Activated T-cell treated with anti-CD3 and anti-CD28 coated beads for 1 hour (primary cell): Measurements from ENCODE around the gene CDH6.

Experiments used
- DNase-seq: peaks from one replicate; pipeline ENCODE4 v3.0.0-alpha.2; 2020; ENCODE audit warnings: low read depth

The CDH6 gene

GRCh38 chr5:31197183-31197582 lies 3.7 kb downstream of the CDH6 start:
- DNase-seq, result no peak

GRCh38 chr5:31204958-31205357 lies 11.5 kb downstream of the CDH6 start:
- DNase-seq, result no peak

GRCh38 chr5:31208043-31208442 lies 14.6 kb downstream of the CDH6 start:
- no peak for DNase-seq

GRCh38 chr5:31209334-31209733 lies 15.8 kb downstream of the CDH6 start:
- DNase-seq, result no peak

GRCh38 chr5:31211098-31211497 lies 17.6 kb downstream of the CDH6 start:
- no peak for DNase-seq

- no peak for DNase-seq
These were observed 19.8 kb downstream of the CDH6 start for GRCh38 chr5:31213257-31213656.

GRCh38 chr5:31213705-31214121 lies 20.2 kb downstream of the CDH6 start:
- DNase-seq, result no peak

GRCh38 chr5:31214229-31214628 lies 20.7 kb downstream of the CDH6 start:
- no peak for DNase-seq

- no peak for DNase-seq
These were observed 21.8 kb downstream of the CDH6 start for GRCh38 chr5:31215236-31215635.

- no peak for DNase-seq
These were observed 24.0 kb downstream of the CDH6 start for GRCh38 chr5:31217446-31217845.

GRCh38 chr5:31218978-31219377 lies 25.5 kb downstream of the CDH6 start:
- no peak for DNase-seq

GRCh38 chr5:31221001-31221400 lies 27.5 kb downstream of the CDH6 start:
- DNase-seq, result no peak

- no peak for DNase-seq
These were observed 31.6 kb downstream of the CDH6 start for GRCh38 chr5:31225118-31225517.

GRCh38 chr5:31225613-31226012 lies 32.1 kb downstream of the CDH6 start:
- DNase-seq, result no peak

- no peak for DNase-seq
These were observed 33.2 kb downstream of the CDH6 start for GRCh38 chr5:31226651-31227050.

GRCh38 chr5:31229266-31229665 lies 35.8 kb downstream of the CDH6 start:
- no peak for DNase-seq

- DNase-seq, result no peak
These were observed 37.8 kb downstream of the CDH6 start for GRCh38 chr5:31231177-31231838.

- no peak for DNase-seq
These were observed 38.9 kb downstream of the CDH6 start for GRCh38 chr5:31232273-31232888.

- no peak for DNase-seq
These were observed 41.9 kb downstream of the CDH6 start for GRCh38 chr5:31235381-31235780.

GRCh38 chr5:31236339-31236738 lies 42.9 kb downstream of the CDH6 start:
- DNase-seq, result no peak

GRCh38 chr5:31237174-31237573 lies 43.7 kb downstream of the CDH6 start:
- no peak for DNase-seq

GRCh38 chr5:31238497-31238896 lies 45.0 kb downstream of the CDH6 start:
- no peak for DNase-seq

GRCh38 chr5:31244921-31245320 lies 51.4 kb downstream of the CDH6 start:
- no peak for DNase-seq

GRCh38 chr5:31247381-31247780 lies 53.9 kb downstream of the CDH6 start:
- DNase-seq, result no peak
